Gastrocnemius medialis (tissue), 4 donors: ENCODE results near the gene MBNL2.
A peak's percentile ranks its signal among the peaks of the same experiment; 100 is the strongest.

Experiments
- POLR2A ChIP-seq, 2 donors: fragments of 450-650 bp; IDR thresholded peaks; one replicate each; pipeline ENCODE4 v1.6.1; 2017; ENCODE audit warnings: antibody characterized with exemption in 2 of 2, mild to moderate bottlenecking in 2 of 2, moderate library complexity in 2 of 2
- TF ChIP-seq, protein P1 (sequence below), 5 experiments: fragments of 450-650 bp in 3 of 5; fragments of 200-600 bp in 2 of 5; sonication (generic) in 2 of 5; IDR thresholded peaks in 4 of 5; conservative IDR thresholded peaks in 1 of 5; 1 replicate in 4 of 5; 2 replicates in 1 of 5; pipeline ENCODE4 v1.5.1; 2016 to 2019; ENCODE audit warnings: antibody characterized with exemption in 5 of 5, mild to moderate bottlenecking in 3 of 5, moderate library complexity in 3 of 5

DNA sequence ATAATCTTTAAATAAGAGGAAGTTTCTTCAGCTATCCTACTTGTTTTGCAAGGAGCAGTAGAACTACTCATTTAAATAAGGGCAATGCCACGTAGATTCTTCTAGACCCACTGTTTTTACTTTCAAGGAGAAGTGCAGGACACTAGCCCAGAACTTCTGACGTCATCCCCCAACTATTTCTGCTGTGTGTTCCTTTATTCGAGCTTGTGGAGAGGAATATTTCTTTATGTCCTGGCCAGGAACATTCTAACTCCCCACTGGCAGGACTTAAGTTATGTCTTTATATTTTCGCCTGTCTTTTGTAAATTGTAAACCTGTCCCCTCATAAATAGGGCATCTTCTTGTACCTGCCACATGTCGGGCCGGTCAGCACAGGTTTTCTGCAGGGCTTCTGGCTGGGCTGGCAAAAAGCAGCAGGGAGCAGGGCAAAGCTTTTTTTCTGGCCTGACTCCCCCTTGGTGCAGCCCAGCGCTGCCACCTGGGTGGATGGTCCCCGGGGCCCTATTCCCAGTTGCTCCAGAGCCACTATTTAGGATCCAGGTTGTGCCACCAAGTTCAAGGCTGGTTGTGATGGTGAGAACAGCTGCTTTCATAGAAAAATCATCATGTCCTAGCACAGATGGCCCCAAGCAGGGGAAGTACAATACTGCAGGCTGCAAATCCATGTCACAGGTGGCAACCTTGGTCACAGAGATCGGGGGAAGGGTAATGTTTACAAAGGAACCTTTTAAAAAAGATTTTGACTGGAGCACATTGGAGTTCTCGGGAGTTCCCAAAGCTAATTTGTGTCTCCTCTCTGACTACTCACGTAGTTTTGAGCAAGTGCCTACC lies 1.8 kb downstream of the MBNL2 start:
- TF ChIP-seq, protein P1, sequence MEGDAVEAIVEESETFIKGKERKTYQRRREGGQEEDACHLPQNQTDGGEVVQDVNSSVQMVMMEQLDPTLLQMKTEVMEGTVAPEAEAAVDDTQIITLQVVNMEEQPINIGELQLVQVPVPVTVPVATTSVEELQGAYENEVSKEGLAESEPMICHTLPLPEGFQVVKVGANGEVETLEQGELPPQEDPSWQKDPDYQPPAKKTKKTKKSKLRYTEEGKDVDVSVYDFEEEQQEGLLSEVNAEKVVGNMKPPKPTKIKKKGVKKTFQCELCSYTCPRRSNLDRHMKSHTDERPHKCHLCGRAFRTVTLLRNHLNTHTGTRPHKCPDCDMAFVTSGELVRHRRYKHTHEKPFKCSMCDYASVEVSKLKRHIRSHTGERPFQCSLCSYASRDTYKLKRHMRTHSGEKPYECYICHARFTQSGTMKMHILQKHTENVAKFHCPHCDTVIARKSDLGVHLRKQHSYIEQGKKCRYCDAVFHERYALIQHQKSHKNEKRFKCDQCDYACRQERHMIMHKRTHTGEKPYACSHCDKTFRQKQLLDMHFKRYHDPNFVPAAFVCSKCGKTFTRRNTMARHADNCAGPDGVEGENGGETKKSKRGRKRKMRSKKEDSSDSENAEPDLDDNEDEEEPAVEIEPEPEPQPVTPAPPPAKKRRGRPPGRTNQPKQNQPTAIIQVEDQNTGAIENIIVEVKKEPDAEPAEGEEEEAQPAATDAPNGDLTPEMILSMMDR (IDR thresholded peaks at IDR 0.05 in 4 of 5, conservative IDR thresholded peaks at IDR 0.05 in 1 of 5): peak in 2 of 5 experiments; percentile 16 to 30
- TF ChIP-seq POLR2A (IDR thresholded peaks at IDR 0.05): peak in 1 of 2 donors; percentile 65
